SH-SY5Y (cell line): ENCODE measurements around the gene CADPS2.

Experiments used
- GATA2 ChIP-seq: IDR thresholded peaks from 2 replicates; pipeline ENCODE4 v1.6.1; 2011; ENCODE audit warnings: mild to moderate bottlenecking, low read depth, low read length
- GATA3 ChIP-seq: IDR thresholded peaks from 2 replicates; pipeline ENCODE4 v1.6.1; 2011; ENCODE audit warnings: low read depth, mild to moderate bottlenecking, low read length, moderate library complexity

DNA sequence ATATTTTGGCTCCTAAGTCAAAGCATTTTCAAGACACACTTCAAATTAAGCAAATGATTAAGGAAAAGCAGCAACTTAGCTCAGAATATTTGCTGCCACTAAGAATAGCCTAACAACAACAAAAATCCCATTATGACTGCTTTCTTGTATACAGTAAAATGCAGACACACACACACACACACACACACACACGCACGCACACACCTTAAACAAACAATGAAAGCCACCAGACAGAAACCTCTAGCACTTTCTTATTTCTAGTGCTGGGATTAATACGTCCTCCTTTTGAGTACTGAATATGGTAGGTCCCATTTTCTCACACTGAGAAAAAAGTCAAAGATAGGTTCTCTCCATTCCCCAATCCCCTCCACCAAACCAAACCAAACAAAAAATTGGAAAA is 558.3 kb downstream of the CADPS2 start:
- no peak for TF ChIP-seq GATA3
- TF ChIP-seq GATA2 = no peak
